DOHH2 (cell line): ENCODE results near the gene OBP2B.

Experiments
- H3F3A ChIP-seq: fragments of 200-600 bp; sonication (generic), shearing (Covaris generic); 2 replicates; pipeline ENCODE4 v1.6.0; 2016; ENCODE audit warnings: antibody characterized with exemption, mild to moderate bottlenecking; ENCODE audit not compliant: control insufficient read depth, insufficient read depth
- H3K27ac ChIP-seq: fragments of 200-600 bp; sonication (generic); 2 replicates; pipeline ENCODE4 v1.5.1; 2014; ENCODE audit warnings: low read depth, mild to moderate bottlenecking, low read length, moderate library complexity
- H3K27me3 ChIP-seq: fragments of 200-600 bp; sonication (generic); 2 replicates; pipeline ENCODE4 v1.6.1; 2014; ENCODE audit warnings: mild to moderate bottlenecking, low read length, mixed read lengths; ENCODE audit not compliant: control insufficient read depth
- H3K36me3 ChIP-seq: fragments of 200-600 bp; sonication (generic); 2 replicates; pipeline ENCODE4 v1.6.1; 2014; ENCODE audit warnings: mild to moderate bottlenecking, low read length, moderate library complexity, mixed read lengths; ENCODE audit not compliant: control insufficient read depth
- H3K4me1 ChIP-seq: fragments of 200-600 bp; sonication (generic); 2 replicates; pipeline ENCODE4 v1.6.1; 2014; ENCODE audit warnings: mild to moderate bottlenecking, low read length, mixed read lengths; ENCODE audit not compliant: control insufficient read depth
- H3K4me2 ChIP-seq: fragments of 200-600 bp; sonication (generic); 2 replicates; pipeline ENCODE4 v1.6.0; 2014; ENCODE audit warnings: mild to moderate bottlenecking, low read length, moderate library complexity
- H3K4me3 ChIP-seq: fragments of 200-600 bp; sonication (generic); 2 replicates; pipeline ENCODE4 v1.5.1; 2014; ENCODE audit warnings: mild to moderate bottlenecking, low read length, mixed read lengths
- H3K79me2 ChIP-seq: fragments of 200-600 bp; sonication (generic); 2 replicates; pipeline ENCODE4 v1.6.1; 2014; ENCODE audit warnings: mild to moderate bottlenecking, low read length, mixed read lengths; ENCODE audit not compliant: control insufficient read depth
- H3K9me2 ChIP-seq: fragments of 200-600 bp; sonication (generic); replicated peaks from 2 replicates; pipeline ENCODE4 v1.6.1; 2014; ENCODE audit warnings: mild to moderate bottlenecking, low read length, mixed read lengths; ENCODE audit not compliant: control insufficient read depth
- H3K9me3 ChIP-seq: fragments of 200-600 bp; sonication (generic); 2 replicates; pipeline ENCODE4 v1.6.1; 2014; ENCODE audit warnings: antibody characterized with exemption, low read length, mixed read lengths; ENCODE audit not compliant: control insufficient read depth, insufficient read depth
- H4K20me1 ChIP-seq: fragments of 200-600 bp; sonication (generic); 2 replicates; pipeline ENCODE4 v1.6.0; 2014; ENCODE audit warnings: low read depth, mild to moderate bottlenecking, antibody characterized with exemption, low read length, moderate library complexity; ENCODE audit not compliant: control insufficient read depth, insufficient read depth
- CTCF ChIP-seq: fragments of 200-600 bp; sonication (generic); IDR thresholded peaks from one replicate; pipeline ENCODE4 v1.5.1; 2014; ENCODE audit warnings: antibody characterized with exemption, mild to moderate bottlenecking, low read depth, low read length; ENCODE audit not compliant: poor library complexity, severe bottlenecking
- EZH2phosphoT487 ChIP-seq: fragments of 200-600 bp; sonication (generic); IDR thresholded peaks from 2 replicates; pipeline ENCODE4 v1.6.1; 2017; ENCODE audit warnings: borderline replicate concordance, mild to moderate bottlenecking, antibody characterized with exemption, low read length, moderate library complexity, mixed read lengths

OBP2B gene

GRCh38 chr9:133242241-133242640, 33.2 kb upstream of the OBP2B start:
- Histone ChIP-seq H4K20me1 (no peaks in the 10 kb centered on the region), H3F3A (no peaks in the 10 kb centered on the region), H3K27ac (no peak overlapping the region), H3K4me2 (no peak overlapping the region), H3K79me2 (no peaks in the 10 kb centered on the region), H3K27me3 (no peaks in the 10 kb centered on the region; the same call in 1 of the 2 replicates), H3K4me1 (peaks cover 7% of the 10 kb centered on the region), H3K9me2 (no peaks in the 10 kb centered on the region), H3K36me3 (no peaks in the 10 kb centered on the region), H3K9me3 (no peaks in the 10 kb centered on the region), H3K4me3 (no peak overlapping the region)
- TF ChIP-seq CTCF (no peak), EZH2phosphoT487 (no peak)

- H3K36me3 ChIP-seq: no peaks in the 10 kb centered on the region
- H3K9me2 ChIP-seq: no peaks in the 10 kb centered on the region
- no peaks in the 10 kb centered on the region for H3K79me2 ChIP-seq
- H4K20me1 ChIP-seq: no peaks in the 10 kb centered on the region
- H3K27me3 ChIP-seq: no peaks in the 10 kb centered on the region
- H3F3A ChIP-seq: no peaks in the 10 kb centered on the region
- no peak overlapping the region for H3K4me3 ChIP-seq
- TF ChIP-seq EZH2phosphoT487 (no peak), CTCF (no peak)
- H3K4me2 ChIP-seq: no peak overlapping the region
- no peak overlapping the region for H3K27ac ChIP-seq
- peaks cover 7% of the 10 kb centered on the region for H3K4me1 ChIP-seq
- no peaks in the 10 kb centered on the region for H3K9me3 ChIP-seq
Observed at GRCh38 chr9:133239533-133240090, 30.6 kb upstream of the OBP2B start.

DNA sequence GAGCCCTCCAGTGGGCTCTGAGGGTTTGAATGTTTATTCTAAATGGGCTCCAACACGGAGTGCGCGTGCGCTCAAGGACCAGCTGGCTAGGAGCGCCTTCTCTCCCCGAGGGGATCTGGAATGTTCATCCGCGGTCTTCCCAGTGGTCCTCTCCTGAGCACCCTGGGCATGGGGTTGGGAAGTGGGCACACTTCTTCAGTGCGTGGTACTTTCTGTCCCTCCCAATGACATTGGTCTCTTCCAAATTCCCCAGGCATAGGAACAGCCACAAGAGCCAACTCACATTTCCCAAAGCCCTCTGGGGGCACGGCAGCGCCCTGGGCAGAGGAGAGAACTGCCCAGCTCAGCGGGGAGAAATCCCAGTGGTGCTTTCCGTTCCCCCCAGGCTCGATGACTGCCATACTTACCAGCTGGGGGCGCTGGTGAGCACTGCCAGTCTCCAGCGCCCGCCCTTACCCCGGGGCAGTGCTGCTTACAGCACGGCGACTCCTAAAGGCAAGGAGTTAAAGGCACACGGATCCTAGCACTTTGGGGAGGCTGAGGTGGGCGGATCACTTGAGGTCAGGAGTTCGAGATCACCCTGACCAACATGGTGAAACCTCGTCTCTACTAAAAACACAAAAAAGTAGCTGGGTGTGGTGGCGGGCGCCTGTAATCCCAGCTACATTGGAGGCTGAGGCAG, 29.9 kb upstream of the OBP2B start:
- H3K79me2 ChIP-seq: no peaks in the 10 kb centered on the region
- H3K27me3 ChIP-seq: no peaks in the 10 kb centered on the region
- no peaks in the 10 kb centered on the region for H3K9me2 ChIP-seq
- peaks cover 7% of the 10 kb centered on the region for H3K4me1 ChIP-seq
- no peaks in the 10 kb centered on the region for H3F3A ChIP-seq
- no peak overlapping the region for H3K27ac ChIP-seq
- no peaks in the 10 kb centered on the region for H3K36me3 ChIP-seq
- no peaks in the 10 kb centered on the region for H4K20me1 ChIP-seq
- no peaks in the 10 kb centered on the region for H3K9me3 ChIP-seq
- H3K4me2 ChIP-seq: peak overlapping the region; percentile 68
- H3K4me3 ChIP-seq: peak overlapping the region; percentile 50
- peak; percentile 88 for TF ChIP-seq CTCF
- no peak for TF ChIP-seq EZH2phosphoT487
